ENCODE results near the gene TMPRSS4.

The TMPRSS4 gene

GRCh38 chr11:118138839-118139420 is 62.1 kb downstream of the TMPRSS4 start:
- DNase-seq, result no peak

GRCh38 chr11:118139578-118139977 is 62.7 kb downstream of the TMPRSS4 start:
- no peak for DNase-seq

GRCh38 chr11:118142081-118142480 is 65.2 kb downstream of the TMPRSS4 start:
- DNase-seq, result no peak

- no peak for DNase-seq
Measured at GRCh38 chr11:118142809-118143208, 65.9 kb downstream of the TMPRSS4 start.

GRCh38 chr11:118143661-118144185 is 66.8 kb downstream of the TMPRSS4 start:
- DNase-seq, result no peak

DNA sequence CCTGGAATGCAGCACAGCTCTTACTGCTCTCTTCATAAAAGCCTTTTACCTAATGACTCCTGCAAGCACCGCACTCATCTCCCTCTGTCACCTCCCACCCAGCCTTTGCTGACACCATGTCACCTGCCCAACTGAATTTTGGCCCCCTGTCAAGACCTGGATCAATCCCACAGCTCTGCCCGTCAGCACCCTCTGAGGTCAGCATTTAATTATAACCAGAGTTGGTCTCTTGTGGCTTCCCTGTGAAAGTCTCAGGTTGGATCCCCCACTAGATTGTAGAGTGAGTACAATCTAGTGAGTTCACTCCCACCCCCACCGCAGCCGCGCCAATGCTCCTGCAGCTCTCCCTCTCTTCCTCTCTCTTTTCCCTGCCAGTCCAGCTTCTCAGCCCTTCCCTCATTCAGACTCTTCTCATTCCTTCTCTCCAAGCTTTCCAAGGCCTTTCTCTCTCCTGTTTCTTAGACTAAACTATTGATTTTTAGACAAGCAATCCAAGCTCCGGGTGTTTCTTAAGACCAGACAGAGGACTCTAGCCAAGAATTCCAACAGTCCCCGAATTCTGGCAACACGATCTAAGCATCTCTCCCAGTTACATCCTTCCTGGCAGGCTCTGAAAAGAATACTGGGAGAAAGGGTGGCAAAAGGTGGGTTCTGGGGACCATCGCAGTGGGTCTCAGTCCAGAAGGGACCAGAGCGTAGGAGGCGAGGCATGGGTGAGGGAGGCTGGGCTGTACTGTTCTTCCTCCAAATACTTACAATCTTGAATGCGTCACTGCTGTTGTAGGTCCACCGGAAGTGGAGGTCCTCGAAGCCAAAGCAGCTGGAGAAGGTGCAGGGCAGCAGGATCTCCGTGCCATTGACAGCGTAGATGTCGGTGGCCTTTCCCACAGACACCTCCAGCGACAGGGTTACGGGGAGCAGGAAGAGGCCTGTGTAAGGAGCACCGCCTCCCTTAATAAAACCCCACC is 67.7 kb downstream of the TMPRSS4 start:
- DNase-seq, result no peak

DNA sequence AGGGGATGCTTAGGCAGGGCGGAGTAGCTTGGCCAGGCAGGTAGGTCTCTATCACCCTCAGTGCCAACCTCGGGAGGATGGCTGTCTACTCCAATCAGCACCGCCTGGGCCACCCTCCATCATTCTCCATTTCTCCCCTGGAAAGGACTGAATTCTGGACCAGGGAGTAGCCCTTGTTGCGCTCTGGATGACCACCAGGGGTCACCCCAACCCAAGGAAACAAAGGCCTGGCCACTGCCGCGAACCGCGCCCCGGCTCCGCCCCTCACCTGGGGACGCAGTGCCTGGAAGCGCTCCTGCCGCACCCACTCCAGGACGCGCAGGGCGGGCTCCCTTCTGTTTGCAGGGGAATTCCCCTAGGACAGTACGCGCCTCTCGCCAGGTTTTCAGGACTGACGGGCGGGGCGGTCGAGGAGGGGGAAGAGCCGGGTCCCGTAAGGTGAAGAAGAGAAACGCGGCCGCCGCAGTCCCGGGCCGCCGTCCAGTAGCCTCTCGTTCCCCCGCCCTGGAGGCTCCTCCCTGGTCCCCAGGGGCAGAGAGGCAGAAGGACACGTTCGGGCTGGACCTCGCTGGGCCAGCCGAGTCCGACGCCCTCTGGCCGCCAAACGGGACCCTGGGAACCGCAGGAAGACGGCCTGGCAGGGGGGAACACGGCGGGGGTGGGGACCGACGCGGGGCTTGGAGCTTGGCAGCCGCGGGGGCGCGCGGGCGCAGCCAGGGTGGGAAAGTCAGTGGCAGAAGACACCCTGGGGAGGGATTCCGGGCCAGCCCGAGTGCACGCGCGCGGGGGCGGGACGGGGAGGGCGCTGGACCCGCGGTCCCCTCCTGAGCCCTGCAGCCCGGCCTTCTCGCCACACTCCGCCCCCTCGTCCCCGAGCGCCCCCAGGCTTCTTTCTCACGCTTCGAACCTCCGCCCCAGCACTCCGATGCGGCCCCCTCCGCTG is 68.7 kb downstream of the TMPRSS4 start:
- DNase-seq, result peak; percentile 89

DNA sequence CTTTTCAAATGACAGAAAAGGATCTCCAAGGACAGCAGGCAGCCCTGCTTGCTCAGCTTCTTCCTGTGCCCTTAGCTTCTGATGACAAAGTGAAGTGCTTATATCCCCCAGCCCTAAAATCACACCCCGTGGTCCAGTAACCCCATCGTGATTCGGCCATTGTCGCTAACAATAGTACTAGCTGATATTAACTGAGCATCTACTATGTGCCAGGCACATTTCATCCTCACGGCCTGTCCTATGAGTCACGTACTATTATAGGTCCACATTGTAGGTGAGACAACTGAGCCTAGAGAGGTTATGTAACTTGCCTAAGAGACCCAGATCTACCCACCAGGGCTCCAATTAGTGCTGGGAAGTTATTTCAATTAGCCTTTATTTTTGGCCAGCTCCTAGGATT is 69.7 kb downstream of the TMPRSS4 start:
- DNase-seq, result no peak

GRCh38 chr11:118147502-118147901 is 70.6 kb downstream of the TMPRSS4 start:
- no peak for DNase-seq

GRCh38 chr11:118148240-118148639 is 71.4 kb downstream of the TMPRSS4 start:
- no peak for DNase-seq

- DNase-seq, result no peak
Measured at GRCh38 chr11:118148856-118149255, 72.0 kb downstream of the TMPRSS4 start.

DNA sequence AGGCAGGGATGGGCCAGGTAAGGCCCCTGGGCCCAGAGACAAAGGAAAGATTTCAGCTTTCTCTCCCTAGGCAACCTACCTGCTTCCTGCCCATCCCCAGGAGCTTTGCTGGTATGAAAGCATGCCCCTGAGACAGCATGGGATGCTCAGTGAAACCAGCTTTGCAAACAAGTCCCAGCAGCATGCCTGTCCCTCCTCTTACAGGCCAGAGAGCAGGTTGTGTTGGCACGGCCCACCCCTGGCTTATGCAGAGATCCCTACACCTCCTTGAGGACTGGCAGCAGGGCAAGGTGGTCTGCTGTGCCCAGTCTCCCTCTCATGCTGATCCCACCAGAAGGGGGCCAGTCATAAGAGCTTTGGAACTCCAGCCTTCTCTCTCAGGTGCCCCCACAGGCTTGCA is 72.6 kb downstream of the TMPRSS4 start:
- DNase-seq, result no peak

DNA sequence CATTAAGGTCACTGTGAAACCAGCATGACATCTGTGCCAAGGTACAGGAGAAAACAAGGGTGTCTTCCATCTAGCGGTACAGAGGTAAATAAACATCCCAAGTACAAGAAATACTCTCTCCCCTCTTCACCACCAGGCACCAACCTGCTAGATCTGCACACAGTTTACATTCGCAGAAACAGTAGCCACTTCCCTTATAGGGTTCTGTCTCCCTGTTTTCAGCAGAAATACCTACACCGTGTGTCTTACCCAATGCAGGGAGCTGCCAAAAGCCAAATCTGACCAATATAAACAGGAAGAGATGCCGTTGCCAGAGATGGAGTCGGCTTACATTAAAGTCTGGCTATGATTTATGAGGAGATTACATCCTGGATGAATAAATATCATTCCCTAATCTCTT is 74.6 kb downstream of the TMPRSS4 start:
- DNase-seq, result no peak

- no peak for DNase-seq
Measured at GRCh38 chr11:118152020-118152551, 75.2 kb downstream of the TMPRSS4 start.

- DNase-seq, result peak; percentile 22
Measured at GRCh38 chr11:118152552-118153471, 75.9 kb downstream of the TMPRSS4 start, which contains the start of gene SCN4B. SCN4B (minus strand) TSS chr11:118152823; CDS start chr11:118152673, 150 bp downstream.

DNA sequence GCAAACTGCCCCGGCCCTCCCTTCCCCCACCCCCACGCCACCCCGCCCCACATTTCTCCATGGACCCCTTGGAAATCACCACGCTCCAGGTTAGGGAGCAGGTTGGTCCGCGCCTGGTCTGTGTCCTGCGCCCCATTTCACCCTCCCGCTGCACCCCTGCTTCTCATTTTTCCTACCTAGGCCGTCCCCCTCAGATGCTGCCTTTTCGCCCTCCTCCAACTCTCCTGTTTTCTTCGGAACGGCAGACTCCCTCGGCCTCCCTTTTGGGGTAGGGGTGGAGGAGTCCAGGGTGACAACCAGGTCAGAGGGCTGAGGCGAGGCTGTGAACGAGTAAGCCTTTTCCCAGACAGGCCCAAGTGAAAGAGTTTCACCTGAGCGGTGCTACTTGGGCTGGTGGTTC is 76.6 kb downstream of the TMPRSS4 start:
- no peak for DNase-seq

- DNase-seq, result no peak
Measured at GRCh38 chr11:118153976-118154375, 77.1 kb downstream of the TMPRSS4 start.

DNA sequence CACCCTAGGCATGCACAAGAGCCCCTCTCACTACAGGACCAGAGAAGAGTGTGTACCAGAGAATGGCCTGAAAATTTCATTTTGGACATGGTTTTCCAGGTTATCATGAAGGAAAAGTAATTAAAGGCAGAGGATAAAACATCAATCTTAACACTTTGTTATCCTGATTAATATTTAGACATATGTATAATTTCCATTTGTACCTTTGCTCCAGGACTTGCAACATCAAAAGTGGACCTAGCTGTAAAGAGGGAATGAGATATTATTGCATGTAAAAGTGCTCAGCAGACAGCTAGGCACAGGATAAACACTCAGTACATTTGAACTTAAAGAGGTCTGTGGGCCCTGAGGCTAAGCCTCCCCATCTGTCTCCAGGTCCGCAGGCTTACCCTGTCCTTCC is 77.8 kb downstream of the TMPRSS4 start:
- DNase-seq, result no peak

GRCh38 chr11:118155776-118156530 is 79.1 kb downstream of the TMPRSS4 start:
- DNase-seq, result no peak

GRCh38 chr11:118156531-118157185 is 79.8 kb downstream of the TMPRSS4 start:
- DNase-seq, result no peak
